RCC 7860 (cell line): ENCODE measurements around the gene GPC1.
A peak's percentile ranks its signal among the peaks of the same experiment; 100 is the strongest.

Experiments
- DNase-seq: peaks from one replicate; pipeline ENCODE4 v3.0.0-alpha.2; 2015; ENCODE audit warnings: low spot score
- FAIRE-seq: peaks from 2 replicates; lab custom pipeline; 2012; peaks lifted over from hg19 to GRCh38; lab: Jason Lieb, UNC

GPC1 gene

GRCh38 chr2:240440251-240440650 is 4.8 kb downstream of the GPC1 start:
- DNase-seq, result no peak
- no peak for FAIRE-seq

GRCh38 chr2:240440704-240441320 is 5.3 kb downstream of the GPC1 start:
- DNase-seq (no peak), FAIRE-seq (no peak)

GRCh38 chr2:240441326-240441992 is 6.0 kb downstream of the GPC1 start:
- FAIRE-seq (no peak), DNase-seq (no peak)

- DNase-seq (no peak), FAIRE-seq (no peak)
These were observed 6.5 kb downstream of the GPC1 start for GRCh38 chr2:240441993-240442411.

GRCh38 chr2:240442891-240443715 is 7.6 kb downstream of the GPC1 start:
- DNase-seq, result no peak
- no peak for FAIRE-seq

GRCh38 chr2:240443891-240444301 is 8.4 kb downstream of the GPC1 start:
- no peak for FAIRE-seq

GRCh38 chr2:240444464-240444863 is 9.0 kb downstream of the GPC1 start:
- FAIRE-seq (no peak), DNase-seq (no peak)

More at GRCh38 chr2:240443891-240444301, 8.4 kb downstream of the GPC1 start:
- DNase-seq, result no peak

- no peak for FAIRE-seq
- DNase-seq, result no peak
These were observed 10.6 kb downstream of the GPC1 start for GRCh38 chr2:240445961-240446663.

- DNase-seq, result no peak
- FAIRE-seq, result no peak
These were observed 11.3 kb downstream of the GPC1 start for GRCh38 chr2:240446664-240447175.

GRCh38 chr2:240447331-240447730 is 11.9 kb downstream of the GPC1 start:
- no peak for DNase-seq
- no peak for FAIRE-seq

GRCh38 chr2:240447934-240448333 is 12.5 kb downstream of the GPC1 start:
- no peak for DNase-seq
- no peak for FAIRE-seq

GRCh38 chr2:240448387-240449274 is 13.2 kb downstream of the GPC1 start:
- FAIRE-seq, result no peak
- DNase-seq, result no peak

GRCh38 chr2:240449764-240450531 is 14.5 kb downstream of the GPC1 start:
- DNase-seq, result peak; percentile 32
- no peak for FAIRE-seq

GRCh38 chr2:240450532-240451107 is 15.2 kb downstream of the GPC1 start:
- FAIRE-seq, result no peak

GRCh38 chr2:240451108-240451611 is 15.7 kb downstream of the GPC1 start:
- FAIRE-seq (no peak), DNase-seq (no peak)

More at GRCh38 chr2:240450532-240451107, 15.2 kb downstream of the GPC1 start:
- no peak for DNase-seq

GRCh38 chr2:240451791-240452461 is 16.5 kb downstream of the GPC1 start:
- no peak for FAIRE-seq
- DNase-seq, result no peak

GRCh38 chr2:240452462-240453256 is 17.2 kb downstream of the GPC1 start:
- peak; percentile 31 for DNase-seq

More at GRCh38 chr2:240452462-240453256, 17.2 kb downstream of the GPC1 start:
- no peak for FAIRE-seq
